ENCODE measurements around the gene ADGRL2. TPM values are rescaled to one million over a fixed set of nuclear protein-coding genes. Genes with fewer than 3 reads are reported as not detected.

ADGRL2 gene
- total and polyA plus RNA-seq, 2 experiments from 2014 or later = 38.2 to 90.3 TPM

DNA sequence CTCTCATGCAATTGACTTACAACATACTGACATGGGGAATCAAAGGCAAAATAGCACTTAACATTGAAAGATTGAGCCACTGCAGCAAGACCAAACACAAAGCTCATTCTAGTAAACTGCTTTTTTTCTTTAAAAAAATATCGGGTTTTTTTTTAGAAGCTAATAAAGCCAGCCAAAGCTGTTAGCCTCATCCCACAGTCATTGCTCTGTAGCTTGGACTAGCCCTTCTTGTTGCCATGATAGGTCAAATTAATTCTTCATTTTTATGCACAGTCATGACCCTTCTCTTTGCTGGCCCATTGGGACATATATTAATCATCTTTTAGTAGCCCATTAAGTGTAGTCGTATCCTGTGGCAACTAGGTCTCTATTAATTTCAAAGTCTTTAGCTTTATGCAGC, 231.3 kb downstream of the ADGRL2 start:
- no peaks in the 10 kb centered on the region for H4K20me1 ChIP-seq (replicated peaks; ENCODE audit: insufficient read depth)
- H3K27ac ChIP-seq (ENCODE audit: low read depth) = no peak overlapping the region
- H3K9me2 ChIP-seq (ENCODE audit: insufficient read depth) = no peaks in the 10 kb centered on the region
- no peak overlapping the region for H3K4me2 ChIP-seq
- no peak overlapping the region for H2AFZ ChIP-seq
- Mint-ChIP-seq H3K36me3 (ENCODE audit: low read depth) (no peaks in the 10 kb centered on the region), H3K27ac (no peak overlapping the region), H3K9me3 (no peaks in the 10 kb centered on the region; the same call in 2 of the 3 replicates), H3K4me1 (peaks cover 2% of the 10 kb centered on the region; the same call in 1 of the 3 replicates), H3K4me3 (no peak overlapping the region), H3K27me3 (ENCODE audit: insufficient read depth, low read depth, poor library complexity) (peaks cover 2% of the 10 kb centered on the region)
- no peak overlapping the region for H3K4me3 ChIP-seq
- no peak for TF ChIP-seq POLR2AphosphoS5 (IDR thresholded peaks at IDR 0.05; ENCODE audit: low read depth)
- TF ChIP-seq ZNF331 (CRISPR knock-in tag; IDR thresholded peaks at IDR 0.05; ENCODE audit: low read depth) = no peak
- TF ChIP-seq, protein P1, sequence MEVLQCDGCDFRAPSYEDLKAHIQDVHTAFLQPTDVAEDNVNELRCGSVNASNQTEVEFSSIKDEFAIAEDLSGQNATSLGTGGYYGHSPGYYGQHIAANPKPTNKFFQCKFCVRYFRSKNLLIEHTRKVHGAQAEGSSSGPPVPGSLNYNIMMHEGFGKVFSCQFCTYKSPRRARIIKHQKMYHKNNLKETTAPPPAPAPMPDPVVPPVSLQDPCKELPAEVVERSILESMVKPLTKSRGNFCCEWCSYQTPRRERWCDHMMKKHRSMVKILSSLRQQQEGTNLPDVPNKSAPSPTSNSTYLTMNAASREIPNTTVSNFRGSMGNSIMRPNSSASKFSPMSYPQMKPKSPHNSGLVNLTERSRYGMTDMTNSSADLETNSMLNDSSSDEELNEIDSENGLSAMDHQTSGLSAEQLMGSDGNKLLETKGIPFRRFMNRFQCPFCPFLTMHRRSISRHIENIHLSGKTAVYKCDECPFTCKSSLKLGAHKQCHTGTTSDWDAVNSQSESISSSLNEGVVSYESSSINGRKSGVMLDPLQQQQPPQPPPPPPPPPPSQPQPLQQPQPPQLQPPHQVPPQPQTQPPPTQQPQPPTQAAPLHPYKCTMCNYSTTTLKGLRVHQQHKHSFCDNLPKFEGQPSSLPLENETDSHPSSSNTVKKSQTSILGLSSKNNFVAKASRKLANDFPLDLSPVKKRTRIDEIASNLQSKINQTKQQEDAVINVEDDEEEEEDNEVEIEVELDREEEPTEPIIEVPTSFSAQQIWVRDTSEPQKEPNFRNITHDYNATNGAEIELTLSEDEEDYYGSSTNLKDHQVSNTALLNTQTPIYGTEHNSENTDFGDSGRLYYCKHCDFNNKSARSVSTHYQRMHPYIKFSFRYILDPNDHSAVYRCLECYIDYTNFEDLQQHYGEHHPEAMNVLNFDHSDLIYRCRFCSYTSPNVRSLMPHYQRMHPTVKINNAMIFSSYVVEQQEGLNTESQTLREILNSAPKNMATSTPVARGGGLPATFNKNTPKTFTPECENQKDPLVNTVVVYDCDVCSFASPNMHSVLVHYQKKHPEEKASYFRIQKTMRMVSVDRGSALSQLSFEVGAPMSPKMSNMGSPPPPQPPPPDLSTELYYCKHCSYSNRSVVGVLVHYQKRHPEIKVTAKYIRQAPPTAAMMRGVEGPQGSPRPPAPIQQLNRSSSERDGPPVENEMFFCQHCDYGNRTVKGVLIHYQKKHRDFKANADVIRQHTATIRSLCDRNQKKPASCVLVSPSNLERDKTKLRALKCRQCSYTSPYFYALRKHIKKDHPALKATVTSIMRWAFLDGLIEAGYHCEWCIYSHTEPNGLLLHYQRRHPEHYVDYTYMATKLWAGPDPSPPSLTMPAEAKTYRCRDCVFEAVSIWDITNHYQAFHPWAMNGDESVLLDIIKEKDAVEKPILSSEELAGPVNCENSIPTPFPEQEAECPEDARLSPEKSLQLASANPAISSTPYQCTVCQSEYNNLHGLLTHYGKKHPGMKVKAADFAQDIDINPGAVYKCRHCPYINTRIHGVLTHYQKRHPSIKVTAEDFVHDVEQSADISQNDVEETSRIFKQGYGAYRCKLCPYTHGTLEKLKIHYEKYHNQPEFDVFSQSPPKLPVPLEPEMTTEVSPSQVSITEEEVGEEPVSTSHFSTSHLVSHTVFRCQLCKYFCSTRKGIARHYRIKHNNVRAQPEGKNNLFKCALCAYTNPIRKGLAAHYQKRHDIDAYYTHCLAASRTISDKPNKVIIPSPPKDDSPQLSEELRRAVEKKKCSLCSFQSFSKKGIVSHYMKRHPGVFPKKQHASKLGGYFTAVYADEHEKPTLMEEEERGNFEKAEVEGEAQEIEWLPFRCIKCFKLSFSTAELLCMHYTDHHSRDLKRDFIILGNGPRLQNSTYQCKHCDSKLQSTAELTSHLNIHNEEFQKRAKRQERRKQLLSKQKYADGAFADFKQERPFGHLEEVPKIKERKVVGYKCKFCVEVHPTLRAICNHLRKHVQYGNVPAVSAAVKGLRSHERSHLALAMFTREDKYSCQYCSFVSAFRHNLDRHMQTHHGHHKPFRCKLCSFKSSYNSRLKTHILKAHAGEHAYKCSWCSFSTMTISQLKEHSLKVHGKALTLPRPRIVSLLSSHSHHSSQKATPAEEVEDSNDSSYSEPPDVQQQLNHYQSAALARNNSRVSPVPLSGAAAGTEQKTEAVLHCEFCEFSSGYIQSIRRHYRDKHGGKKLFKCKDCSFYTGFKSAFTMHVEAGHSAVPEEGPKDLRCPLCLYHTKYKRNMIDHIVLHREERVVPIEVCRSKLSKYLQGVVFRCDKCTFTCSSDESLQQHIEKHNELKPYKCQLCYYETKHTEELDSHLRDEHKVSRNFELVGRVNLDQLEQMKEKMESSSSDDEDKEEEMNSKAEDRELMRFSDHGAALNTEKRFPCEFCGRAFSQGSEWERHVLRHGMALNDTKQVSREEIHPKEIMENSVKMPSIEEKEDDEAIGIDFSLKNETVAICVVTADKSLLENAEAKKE (CRISPR knock-in tag; IDR thresholded peaks at IDR 0.05) = no peak
- TF ChIP-seq JUNB (IDR thresholded peaks at IDR 0.05; ENCODE audit: unreplicated experiment) = no peak
- TF ChIP-seq CREB1 (CRISPR knock-in tag; IDR thresholded peaks at IDR 0.05; ENCODE audit: low read depth) = no peak
- TF ChIP-seq, protein P2, sequence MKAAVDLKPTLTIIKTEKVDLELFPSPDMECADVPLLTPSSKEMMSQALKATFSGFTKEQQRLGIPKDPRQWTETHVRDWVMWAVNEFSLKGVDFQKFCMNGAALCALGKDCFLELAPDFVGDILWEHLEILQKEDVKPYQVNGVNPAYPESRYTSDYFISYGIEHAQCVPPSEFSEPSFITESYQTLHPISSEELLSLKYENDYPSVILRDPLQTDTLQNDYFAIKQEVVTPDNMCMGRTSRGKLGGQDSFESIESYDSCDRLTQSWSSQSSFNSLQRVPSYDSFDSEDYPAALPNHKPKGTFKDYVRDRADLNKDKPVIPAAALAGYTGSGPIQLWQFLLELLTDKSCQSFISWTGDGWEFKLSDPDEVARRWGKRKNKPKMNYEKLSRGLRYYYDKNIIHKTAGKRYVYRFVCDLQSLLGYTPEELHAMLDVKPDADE (IDR thresholded peaks at IDR 0.05) = no peak
- TF ChIP-seq EZH2 (IDR thresholded peaks at IDR 0.05; ENCODE audit: low read depth, unreplicated experiment) = no peak
- no peak for TF ChIP-seq EZH2phosphoT487 (IDR thresholded peaks at IDR 0.05; ENCODE audit: unreplicated experiment)
- no peak for TF ChIP-seq NANOG (IDR thresholded peaks at IDR 0.05; ENCODE audit: borderline replicate concordance)
- TF ChIP-seq ZNF114 (CRISPR knock-in tag; IDR thresholded peaks at IDR 0.05) = no peak
- TF ChIP-seq, protein P3, sequence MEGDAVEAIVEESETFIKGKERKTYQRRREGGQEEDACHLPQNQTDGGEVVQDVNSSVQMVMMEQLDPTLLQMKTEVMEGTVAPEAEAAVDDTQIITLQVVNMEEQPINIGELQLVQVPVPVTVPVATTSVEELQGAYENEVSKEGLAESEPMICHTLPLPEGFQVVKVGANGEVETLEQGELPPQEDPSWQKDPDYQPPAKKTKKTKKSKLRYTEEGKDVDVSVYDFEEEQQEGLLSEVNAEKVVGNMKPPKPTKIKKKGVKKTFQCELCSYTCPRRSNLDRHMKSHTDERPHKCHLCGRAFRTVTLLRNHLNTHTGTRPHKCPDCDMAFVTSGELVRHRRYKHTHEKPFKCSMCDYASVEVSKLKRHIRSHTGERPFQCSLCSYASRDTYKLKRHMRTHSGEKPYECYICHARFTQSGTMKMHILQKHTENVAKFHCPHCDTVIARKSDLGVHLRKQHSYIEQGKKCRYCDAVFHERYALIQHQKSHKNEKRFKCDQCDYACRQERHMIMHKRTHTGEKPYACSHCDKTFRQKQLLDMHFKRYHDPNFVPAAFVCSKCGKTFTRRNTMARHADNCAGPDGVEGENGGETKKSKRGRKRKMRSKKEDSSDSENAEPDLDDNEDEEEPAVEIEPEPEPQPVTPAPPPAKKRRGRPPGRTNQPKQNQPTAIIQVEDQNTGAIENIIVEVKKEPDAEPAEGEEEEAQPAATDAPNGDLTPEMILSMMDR (conservative IDR thresholded peaks at IDR 0.05; ENCODE audit: low read depth in 2 of 2) = no peak
- TF ChIP-seq, protein P4, sequence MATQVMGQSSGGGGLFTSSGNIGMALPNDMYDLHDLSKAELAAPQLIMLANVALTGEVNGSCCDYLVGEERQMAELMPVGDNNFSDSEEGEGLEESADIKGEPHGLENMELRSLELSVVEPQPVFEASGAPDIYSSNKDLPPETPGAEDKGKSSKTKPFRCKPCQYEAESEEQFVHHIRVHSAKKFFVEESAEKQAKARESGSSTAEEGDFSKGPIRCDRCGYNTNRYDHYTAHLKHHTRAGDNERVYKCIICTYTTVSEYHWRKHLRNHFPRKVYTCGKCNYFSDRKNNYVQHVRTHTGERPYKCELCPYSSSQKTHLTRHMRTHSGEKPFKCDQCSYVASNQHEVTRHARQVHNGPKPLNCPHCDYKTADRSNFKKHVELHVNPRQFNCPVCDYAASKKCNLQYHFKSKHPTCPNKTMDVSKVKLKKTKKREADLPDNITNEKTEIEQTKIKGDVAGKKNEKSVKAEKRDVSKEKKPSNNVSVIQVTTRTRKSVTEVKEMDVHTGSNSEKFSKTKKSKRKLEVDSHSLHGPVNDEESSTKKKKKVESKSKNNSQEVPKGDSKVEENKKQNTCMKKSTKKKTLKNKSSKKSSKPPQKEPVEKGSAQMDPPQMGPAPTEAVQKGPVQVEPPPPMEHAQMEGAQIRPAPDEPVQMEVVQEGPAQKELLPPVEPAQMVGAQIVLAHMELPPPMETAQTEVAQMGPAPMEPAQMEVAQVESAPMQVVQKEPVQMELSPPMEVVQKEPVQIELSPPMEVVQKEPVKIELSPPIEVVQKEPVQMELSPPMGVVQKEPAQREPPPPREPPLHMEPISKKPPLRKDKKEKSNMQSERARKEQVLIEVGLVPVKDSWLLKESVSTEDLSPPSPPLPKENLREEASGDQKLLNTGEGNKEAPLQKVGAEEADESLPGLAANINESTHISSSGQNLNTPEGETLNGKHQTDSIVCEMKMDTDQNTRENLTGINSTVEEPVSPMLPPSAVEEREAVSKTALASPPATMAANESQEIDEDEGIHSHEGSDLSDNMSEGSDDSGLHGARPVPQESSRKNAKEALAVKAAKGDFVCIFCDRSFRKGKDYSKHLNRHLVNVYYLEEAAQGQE (IDR thresholded peaks at IDR 0.05; ENCODE audit: unreplicated experiment) = no peak
- TF ChIP-seq STAT1 (IDR thresholded peaks at IDR 0.05; ENCODE audit: unreplicated experiment) = no peak
- no peak for DNase-seq (ENCODE audit: low spot score)
- H3K36me3 ChIP-seq (ENCODE audit: insufficient read depth) = no peaks in the 10 kb centered on the region
- H3K27me3 ChIP-seq (ENCODE audit: insufficient read depth) = no peaks in the 10 kb centered on the region
- ATAC-seq = no peak
- no peaks in the 10 kb centered on the region for H3K4me1 ChIP-seq (ENCODE audit: insufficient read depth)
- H3K79me2 ChIP-seq (replicated peaks; ENCODE audit: insufficient read depth) = no peaks in the 10 kb centered on the region
- H3F3A ChIP-seq (replicated peaks; ENCODE audit: low read depth) = no peaks in the 10 kb centered on the region
